ENCODE results near the gene BMF.

Gene BMF

DNA sequence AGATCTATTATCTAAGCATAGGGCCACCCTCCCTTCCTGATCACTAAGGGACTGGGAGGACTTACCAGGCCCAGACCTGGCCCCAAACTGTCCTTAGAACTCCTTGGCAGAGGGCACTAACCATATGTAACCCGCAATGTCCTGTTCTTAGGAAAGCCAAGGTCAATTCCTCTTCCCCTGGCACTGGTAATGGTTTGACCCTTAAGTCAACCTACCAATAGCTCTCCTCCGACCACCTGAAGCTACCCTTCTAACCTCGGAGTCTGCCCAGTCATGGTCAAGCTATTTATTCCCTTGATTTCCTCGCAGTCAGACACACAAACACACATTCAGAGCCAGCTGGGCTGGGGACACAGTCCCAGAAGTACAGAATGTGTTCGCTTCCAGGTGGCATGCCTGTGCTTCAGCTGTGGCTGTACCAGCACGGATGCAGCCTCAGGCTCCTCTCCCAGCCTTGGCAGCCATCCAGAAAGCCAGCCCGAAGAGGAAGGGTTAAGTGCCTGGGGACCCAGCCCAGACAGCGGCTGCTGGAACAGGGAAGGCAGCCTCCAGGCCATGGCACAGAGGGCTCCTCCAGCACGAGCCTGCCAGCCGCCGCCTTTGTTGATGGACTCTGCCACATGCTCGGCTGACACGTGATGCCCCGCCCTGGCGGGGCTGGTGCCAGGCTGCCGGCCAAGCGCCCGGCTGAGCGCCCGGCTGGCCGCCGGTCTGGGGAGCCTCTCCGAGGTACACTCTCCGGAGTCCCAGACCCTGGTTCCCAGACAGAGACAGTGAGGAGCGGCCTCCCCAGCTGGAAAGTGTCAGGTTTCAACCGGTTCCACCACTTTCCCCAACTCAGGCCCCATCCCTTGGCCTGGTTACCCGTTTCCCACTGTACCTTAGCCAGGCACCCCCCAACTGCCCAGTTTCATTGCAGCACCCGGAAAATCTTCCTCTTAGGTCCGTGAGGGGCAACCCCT lies 5.5 kb downstream of the BMF start:
- FAIRE-seq = no peak

DNA sequence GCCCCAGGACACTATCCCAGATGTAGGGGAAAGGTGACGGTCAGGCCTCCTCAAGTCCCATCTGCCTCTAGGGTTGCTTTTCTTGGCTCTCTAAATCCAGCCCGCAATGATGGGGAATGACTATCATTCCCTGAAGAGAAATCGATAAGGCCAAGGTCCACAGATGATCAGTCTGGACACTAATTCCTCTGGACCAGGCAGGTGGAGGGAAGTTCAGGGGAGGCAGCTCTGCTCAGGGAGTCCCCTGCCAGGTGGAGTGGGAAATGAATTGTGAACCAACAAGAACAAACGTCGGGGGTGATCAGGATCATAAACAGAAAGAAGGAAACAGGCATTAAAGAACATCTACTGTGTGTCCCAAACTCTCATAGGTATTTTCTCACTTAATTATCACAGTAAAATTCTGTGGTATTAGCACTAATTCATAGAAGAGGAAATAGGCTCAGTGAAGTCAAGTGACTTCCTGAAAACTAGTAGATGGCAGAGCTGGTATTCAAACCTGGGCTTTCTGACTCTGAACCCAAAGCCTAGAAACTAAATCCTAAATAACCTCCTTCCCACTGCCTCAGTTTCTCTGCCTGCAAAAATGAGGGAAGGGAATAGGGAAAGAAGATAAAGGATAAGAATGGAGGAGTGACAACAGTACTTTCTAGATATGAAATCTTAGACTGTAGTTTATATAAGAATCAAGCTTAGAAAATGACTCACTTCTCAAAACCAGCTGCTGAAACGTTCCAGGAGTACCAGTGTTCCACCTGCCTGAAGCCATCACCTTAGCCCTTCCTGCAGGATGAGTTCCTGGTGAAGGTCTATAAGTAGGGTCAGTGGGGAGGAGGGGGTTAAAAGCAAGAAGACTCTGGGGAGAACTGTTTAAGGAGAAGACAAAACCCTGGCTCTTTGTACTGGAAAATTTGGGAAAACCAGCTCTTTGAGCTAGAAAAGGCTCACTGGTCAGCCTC lies 7.5 kb downstream of the BMF start:
- no peak for FAIRE-seq

DNA sequence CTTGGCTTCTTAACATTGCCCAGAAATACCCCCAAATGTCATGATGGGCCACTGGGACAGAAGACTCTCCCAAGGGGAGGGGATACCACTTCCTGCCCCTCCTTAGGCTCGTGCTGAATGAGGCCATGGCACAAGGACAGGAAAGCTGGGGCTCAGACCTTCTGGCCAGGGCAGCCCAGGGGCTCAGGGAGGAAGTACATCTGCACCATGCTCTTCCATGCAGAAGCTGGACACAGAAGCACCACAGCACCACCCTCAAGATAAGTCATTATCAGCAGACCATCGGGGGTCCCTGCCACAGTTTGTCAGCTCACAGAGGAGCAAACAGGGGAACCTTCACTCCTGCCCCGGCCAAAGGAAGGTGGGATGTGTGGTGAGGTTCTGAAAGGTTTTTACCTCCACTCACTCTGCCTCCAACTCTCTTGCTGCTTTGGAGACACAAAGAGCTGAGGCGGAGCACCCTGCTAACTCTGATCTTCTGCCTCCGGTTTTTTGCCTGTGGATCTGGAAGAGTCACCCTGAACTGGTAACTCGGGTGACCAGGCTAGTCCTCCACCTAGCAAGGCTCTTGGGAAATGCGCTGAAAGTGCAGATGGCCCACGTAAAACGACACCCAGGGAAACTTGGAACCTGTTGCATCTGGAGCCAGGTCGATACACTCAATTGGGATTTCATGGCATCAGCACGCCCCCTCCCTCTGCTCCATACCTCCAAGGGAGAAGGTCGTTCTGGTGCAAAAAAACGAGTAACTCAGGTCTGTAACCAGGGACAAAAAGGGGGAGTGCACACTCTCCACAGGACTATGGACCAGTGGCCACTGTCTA lies 8.3 kb downstream of the BMF start:
- no peak for FAIRE-seq

DNA sequence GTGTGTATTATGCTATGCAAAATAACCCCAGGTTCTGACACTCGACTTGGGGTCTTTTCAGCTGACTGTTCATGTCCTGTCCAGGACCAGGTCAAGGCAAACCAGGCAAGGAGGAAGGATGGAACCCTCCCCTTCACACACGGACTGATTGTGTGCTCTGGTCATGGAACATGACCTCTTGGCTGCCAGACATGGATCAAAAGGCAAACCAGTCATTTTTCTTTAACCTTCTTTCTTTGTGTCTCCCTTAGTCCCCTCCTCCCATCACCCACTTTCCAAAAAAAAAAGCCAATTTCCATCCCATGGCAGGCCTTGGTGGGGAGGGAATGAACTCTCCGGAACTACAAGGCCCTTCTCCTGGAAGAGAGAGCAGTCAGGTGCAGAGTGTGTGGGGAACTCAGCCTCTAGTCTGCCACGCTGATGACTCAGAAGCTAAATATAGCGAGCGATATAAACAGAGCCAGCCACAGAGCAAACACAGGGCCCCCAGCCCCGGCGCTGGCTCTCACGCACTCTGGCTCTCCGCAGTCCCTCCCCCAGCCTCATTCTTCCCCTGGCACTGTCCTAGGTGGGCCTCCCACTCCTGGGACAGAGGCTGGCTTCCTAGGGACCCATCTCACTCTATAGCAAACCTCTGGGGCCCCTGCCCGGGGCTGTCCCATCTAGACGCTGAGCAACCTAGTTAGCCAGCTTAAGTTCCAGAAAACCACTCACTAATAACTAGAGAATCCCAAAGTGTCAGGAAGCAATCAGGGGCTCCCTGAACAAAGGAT lies 10.0 kb downstream of the BMF start:
- FAIRE-seq = no peak

DNA sequence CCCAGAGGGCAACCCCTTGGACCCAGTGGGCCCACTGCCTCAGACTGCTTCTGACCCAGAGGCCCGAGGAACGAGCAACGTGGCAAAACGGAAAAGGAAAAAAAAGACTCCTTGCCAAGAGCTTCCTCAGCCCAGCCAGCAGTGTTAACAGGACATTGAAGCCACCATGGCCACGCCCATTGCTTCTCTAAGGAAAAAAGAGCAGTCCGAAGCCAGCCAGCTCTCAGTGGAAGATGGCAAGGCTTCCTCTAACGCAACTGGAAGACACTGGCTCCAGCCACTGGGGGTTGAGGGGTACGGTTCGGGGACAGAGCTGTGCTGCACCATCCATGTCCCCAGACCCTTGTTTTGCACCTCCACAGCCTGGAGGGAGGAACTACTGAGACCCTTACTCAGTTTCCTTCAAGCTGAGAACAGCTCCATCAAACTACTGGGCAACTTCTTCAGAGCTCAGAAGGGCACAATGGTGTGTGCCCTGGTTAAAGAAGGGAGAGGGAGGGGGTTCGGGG lies 10.7 kb downstream of the BMF start:
- FAIRE-seq = no peak

DNA sequence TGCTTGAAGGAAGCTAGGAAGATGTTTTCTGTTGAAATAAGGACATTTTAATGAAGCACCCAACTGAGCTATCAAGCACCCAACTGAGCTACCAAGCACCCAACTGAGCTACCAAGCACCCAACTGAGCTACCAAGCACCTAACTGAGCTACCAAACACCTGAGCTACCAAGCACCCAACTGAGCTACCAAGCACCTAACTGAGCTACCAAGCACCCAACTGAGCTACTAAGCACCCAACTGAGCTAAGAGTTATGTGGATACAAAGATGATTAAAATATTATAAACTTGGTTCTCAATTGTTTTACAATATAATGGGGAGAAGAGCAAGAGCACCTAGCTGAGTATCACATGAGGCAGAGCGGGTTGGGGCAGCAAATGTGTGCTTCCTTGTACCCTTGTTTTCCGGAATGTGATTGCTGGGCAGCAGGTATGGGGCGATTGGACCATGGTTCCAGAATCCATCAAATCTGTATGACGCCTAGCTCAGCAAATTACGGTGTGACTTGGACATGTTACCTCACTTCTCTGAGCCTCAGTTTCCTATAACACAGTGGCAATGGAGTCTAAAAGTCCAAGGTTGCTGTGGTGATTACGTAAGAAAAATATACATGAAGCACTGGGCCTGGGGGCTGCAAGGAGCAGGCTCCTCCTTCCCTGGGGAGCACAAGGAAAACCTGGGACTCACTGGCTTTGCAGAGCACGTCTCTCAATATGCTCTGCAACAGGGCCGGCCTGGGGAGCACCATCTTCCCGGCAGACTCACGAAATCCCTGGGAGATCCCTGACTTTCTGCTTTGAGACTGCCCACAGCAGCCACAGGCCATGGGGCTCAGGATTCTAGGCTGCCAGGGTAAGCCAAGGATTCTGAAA lies 11.3 kb downstream of the BMF start:
- no peak for FAIRE-seq

DNA sequence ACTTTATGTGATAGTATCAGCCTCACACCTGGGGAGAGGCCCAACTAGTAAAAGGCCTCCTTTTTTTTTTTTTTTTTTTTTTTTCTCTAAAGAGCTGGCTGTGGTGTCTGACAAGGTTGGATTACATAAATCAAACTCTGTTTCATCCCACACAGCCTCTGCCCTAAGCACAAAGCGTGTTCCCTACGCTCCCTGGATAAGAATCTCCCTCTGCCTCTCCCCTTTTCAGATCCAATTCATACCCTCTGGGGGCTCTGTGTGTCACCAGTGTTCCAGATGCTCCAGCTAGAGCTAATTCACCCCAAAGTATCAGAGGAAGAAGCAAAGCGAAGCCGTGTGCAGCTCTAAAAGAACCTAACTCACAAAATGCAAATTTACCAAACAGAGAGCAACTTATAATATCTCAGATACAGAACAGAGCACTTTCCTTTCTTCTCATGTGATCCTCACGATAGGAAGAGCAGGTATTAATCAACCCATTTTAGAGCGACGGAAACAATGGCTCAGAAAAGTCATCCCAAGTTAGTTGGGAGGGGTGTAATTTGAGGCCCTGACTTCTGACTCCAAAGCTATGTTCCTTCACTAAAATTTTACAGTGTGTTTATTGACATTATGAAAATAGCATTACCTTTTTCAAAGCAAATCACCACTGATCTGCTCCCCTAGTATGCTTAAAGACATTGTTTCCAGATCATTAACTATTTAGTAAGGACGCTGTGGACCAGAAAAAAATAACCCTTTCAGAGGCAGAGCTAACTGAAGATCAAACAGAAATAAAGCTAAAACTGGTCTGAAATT lies 12.4 kb downstream of the BMF start:
- no peak for FAIRE-seq

DNA sequence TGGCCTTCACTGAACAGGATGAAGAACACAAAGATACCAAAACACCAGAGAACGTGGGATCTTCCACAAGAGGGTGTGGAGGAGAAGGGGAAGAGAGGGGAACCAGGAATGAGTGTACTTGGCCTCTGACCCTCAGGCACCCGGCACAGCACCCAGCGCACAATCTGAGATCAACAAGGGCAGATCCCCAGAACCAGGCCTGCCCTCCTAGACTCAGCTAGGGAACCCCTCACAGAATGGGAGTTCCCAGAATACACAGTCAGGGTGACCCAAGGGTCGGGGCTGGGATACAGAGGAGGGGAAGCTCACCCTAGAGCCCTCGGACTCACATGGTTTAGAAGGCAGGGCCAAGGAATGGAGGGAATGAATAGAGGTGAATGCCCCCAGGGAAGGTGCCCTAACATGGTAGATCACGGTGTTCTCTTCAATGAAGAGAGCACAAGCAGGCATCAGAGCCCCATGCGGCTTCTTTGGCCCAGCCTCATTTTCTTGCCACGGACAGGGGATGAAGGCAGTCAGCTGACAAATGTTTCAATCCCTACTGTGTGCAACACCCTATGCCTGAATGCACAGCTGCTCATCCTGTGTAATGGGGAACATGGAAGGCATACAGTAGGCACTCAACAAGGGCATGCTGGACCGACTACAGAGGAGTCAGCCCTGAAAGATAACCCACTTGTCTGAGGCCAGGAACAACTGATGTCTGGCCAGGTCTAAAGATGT lies 13.1 kb downstream of the BMF start:
- no peak for FAIRE-seq

DNA sequence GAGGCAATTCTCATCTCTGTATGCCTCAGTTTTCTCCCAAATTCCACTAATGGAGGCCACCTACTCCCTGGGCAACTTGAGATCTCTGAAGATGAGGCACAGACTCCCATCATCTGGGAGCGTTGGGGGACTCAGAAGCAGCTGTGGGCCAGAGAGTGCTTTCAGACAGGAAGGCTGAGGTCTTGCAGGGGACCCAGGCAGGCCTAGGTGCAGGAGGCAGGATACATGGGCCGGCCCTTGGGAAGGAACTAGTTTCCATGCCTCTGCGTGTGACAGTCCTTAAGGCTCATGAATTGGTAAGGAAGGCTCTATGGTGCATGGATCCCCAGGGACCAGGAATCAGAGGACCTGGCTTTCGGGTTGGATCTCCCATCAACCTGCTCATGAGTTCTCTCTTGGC lies 14.5 kb downstream of the BMF start:
- no peak for FAIRE-seq

DNA sequence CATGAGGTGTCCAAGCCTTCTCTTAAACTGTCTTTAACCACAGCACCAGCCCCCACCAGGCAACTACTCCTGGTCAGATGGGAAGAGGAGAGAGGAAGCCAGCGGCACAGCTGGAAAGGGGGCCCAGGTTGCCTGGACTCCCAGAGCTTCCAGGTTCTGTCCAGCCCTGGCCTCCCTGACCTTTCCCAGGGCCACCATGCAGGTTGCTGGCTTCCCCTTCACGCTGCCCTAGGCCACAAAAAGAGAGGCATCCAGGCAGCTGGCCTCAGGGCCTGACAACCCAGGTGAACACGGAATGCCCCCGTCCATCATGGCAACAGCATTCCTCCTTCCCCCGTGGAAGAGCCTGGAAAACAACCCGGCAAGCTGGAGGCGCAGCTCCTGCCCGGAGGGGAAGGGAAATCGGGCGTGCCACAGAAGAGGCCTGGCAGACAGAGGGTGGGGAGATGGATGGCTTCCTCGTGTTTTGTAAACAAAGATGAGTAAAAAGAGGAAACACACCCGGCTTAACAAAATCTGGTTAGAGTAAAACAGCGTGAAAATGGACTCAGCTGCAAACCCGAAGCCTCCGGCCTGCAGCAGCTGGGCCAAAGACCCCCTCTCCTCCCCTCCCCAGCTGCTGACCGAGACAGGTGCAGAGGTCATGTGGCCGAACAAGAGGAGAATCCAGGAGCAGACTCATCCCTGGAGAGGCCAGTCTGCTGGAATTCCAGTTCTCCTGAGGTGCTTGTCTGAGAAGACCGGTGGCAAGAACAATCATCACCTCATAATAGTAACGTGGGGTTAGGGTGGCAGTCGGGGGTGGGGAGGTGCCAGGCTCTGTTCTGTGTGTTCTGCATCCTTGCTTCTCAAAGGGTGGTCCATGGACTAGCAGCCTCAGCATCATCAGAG lies 15.5 kb downstream of the BMF start:
- no peak for FAIRE-seq

DNA sequence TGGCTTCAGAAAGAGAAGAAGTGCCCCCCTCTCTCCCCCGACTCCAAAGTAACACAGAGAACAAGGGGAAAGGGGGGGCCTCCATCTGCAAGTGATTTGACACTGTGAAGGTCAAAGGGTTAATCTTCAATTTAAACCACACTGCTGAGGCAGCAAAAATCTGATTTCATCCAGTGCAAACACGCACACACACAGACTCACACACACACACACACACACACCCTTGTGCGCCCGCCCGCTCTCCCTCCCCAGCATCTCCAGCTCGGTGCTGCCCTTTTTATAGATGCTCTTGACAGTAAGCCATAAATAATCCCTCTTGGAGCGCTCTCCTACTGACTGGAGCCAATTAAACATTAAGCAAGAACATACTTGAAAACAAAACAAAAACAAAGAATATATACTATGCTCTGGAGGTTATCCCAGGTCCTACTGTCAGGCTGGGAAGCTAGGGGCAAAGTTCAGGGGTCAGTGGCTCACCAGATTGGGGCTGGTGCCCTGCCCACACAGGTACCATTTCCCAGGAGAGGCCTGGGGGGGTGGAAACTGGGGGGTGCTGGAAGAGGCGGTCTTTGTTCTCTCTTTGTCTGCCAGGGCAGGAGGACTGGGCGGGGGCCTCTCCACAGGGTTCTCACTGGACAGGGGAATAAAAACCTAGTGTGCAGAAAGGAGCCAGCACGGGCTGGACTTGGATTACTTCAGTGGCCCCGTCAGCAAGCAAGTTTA lies 16.3 kb downstream of the BMF start:
- FAIRE-seq = peak; percentile 97

DNA sequence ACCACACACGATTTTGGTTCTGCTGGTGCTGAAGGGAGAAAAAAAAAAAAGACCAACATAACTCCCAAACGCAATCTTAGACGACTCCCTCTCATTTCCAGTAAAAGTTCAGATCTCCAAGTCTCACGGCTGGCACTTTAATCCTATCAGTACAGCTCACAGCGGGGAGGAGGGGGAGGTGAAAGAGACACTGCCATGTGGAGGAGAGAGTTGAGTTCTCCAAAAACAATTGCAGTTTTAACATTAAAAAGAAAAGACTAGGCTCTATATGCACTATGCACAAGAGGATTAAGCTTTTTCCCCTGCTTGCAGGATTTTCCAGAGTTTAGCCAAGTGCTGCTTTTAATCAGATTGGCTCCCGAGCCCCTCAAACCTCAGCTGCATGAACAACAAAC lies 16.8 kb downstream of the BMF start:
- FAIRE-seq = peak; percentile 23

DNA sequence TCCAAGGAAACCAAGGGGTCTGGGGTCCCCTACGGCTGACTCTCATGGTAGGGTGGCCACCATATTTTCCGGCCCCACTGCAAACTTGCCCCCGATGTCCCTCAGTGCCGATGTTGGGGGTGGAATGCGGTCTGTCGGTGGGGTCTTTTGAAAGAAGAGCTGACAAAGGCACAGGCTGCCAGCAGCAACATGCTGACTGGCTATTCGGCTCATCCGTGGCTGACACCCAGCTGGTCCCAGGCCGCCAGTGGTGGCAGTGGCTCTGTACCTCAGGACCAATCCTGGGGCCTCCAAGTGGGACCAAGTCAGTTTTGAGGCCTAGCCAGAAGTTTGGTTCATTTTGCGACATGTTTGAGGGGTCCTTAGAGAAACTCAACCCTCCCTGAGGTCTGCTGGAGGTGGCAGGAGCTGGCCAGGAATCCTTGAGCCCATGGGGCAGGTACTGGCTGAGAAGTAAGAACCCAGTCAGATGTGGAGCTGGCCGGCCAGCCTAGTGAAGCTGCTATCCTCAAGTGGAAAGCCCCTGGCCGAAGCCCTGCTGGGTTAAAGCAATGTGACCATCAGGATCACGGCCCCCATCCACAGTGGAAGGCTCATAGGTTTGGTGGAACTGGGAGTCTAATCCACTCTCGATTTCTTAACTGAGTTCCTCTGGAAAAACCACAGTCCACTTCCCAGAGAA lies 17.8 kb downstream of the BMF start:
- no peak for FAIRE-seq

DNA sequence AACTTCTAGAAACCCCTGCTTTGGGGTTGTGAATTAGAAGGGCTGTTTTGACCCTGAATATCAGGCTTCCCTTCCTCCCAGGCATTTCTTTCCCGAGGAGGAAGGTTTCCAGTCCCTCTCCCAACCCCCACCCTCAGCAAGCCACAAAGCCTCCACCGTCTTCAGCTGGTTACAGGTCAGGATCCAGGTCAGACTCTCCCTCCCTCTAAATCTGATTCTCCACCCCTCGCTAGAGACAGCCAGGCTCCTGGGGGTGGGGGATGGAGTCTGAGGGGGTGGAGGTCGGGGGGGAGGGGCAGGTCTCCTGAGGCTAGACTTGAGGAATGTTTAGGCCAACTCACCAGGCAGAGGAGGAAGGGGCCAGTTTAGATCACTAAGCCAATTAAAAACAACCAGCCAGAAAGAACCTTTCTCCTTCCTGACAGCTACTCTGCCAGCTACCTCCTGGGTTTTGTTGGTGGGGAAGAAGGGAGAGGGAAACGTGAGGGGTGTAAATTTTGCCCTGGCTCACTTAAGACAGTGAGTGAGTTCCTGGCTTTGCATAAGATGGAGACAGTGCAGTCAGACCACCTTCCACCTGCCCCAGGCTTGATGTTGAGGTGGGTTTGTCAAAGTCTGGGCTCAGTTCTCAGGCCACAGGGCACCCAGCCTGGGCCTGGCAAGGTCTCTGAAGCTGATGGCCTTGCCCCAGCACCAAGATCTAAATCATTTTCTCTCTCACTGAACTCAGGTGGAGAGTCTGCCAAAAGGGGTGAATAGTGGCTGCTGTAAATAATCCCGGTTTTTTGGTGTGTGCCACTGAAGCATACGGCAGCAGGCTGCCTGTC lies 19.5 kb downstream of the BMF start:
- no peak for FAIRE-seq
